Activated naive CD8-positive, alpha-beta T cell treated with anti-CD3 and anti-CD28 coated beads, Interleukin-2, amount 10 ng/mL, durations not matched to agents 7 days and 5 days (primary cell): Measurements from ENCODE around the gene MPND. TPM values are rescaled to one million over a fixed set of nuclear protein-coding genes. Genes with fewer than 3 reads are reported as not detected.

ENCODE experiments used
- ATAC-seq: fragments of 150-1000 bp; cut with Tn5 transposase; one replicate; pipeline ENCODE4 v1.10.0; 2021; ENCODE audit warnings: low read depth, moderate library complexity
- POLR2A ChIA-PET: fragments of 350-600 bp; sonication (Branson Sonifier 250); formaldehyde crosslinking; loops from one replicate; lab custom pipeline; 2021; ENCODE audit warnings: antibody characterized with exemption; lab: Charles Lee
- DNase-seq: peaks from one replicate; pipeline ENCODE4 v3.0.0; 2021
- H3K27ac Mint-ChIP-seq: one replicate; pipeline ENCODE4 v1.8.0; 2022; ENCODE audit warnings: mild to moderate bottlenecking, mixed read lengths
- H3K27me3 Mint-ChIP-seq: one replicate; pipeline ENCODE4 v1.8.0; 2022; ENCODE audit warnings: mild to moderate bottlenecking, moderate library complexity, mixed read lengths
- H3K36me3 Mint-ChIP-seq: one replicate; pipeline ENCODE4 v1.8.0; 2021; ENCODE audit warnings: mild to moderate bottlenecking, mixed read lengths
- H3K4me1 Mint-ChIP-seq: one replicate; pipeline ENCODE4 v1.8.0; 2021; ENCODE audit warnings: mixed read lengths
- H3K4me3 Mint-ChIP-seq: one replicate; pipeline ENCODE4 v1.8.0; 2022; ENCODE audit warnings: mild to moderate bottlenecking, moderate library complexity, mixed read lengths
- H3K9me3 Mint-ChIP-seq: one replicate; pipeline ENCODE4 v1.8.0; 2021; ENCODE audit warnings: mixed read lengths
- total RNA-seq, 2 experiments: library from RNA; stranded (reverse); gene quantifications; one replicate each; pipeline ENCODE4 v1.2.3, GENCODE V29; 2021

MPND gene
- total RNA-seq, 2 experiments from 2014 or later, result 23.7 to 26.2 TPM

DNA sequence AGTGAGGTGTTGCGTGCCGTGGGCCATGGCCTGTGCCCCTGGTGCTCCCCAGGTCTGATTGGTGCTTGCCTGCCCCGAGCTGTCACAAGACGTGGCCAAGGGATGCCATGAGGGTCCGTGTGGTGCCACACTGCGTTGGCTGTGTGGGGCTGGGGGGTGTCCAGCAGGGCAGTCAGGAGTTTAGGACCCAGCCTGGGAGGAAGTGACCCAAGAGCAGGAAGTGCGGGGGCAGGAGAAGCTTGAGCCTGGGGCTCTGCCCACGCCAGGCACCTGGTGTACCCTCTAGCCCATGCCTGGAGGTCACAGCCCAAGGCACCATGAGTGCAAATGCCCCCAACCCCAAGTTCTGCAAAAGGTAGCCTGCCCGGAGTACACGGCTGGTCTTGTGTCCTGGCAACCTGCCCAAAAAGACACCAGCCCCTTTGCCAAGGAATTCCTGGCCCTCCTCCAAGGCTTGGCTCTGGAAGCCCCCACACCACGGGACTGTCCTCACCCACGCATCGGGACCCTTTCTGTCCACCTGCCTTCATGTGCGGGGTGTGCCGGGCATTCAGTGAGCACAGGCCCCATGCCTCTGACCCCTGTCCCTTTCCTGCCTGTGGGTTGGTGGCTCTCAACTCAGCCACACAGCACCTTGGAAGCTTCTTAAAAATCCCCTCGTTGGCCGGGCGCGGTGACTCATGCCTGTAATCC lies 24.9 kb downstream of the MPND start:
- H3K36me3 Mint-ChIP-seq, result peaks cover 10% of the 10 kb centered on the region
- H3K4me1 Mint-ChIP-seq, result peaks cover 29% of the 10 kb centered on the region
- no peaks in the 10 kb centered on the region for H3K9me3 Mint-ChIP-seq
- peak; percentile 41 for DNase-seq
- H3K4me3 Mint-ChIP-seq, result peak overlapping the region; percentile 78
- POLR2A ChIA-PET, result interaction anchor here (0.5 to 2.6 kb wide), 4 partner anchors 14 to 34 kb away, joined by 3 to 19 read pairs (median 6); partner anchors contain the start of gene CHAF1A
- H3K27ac Mint-ChIP-seq, result peak overlapping the region; percentile 98
- H3K27me3 Mint-ChIP-seq, result no peaks in the 10 kb centered on the region
- ATAC-seq, result no peak

- DNase-seq (peak; percentile 84), ATAC-seq (peak; percentile 79)
- H3K27me3 Mint-ChIP-seq, result no peaks in the 10 kb centered on the region
- no peaks in the 10 kb centered on the region for H3K9me3 Mint-ChIP-seq
- H3K4me3 Mint-ChIP-seq, result peak overlapping the region; percentile 78
- peaks cover 34% of the 10 kb centered on the region for H3K4me1 Mint-ChIP-seq
- H3K27ac Mint-ChIP-seq, result peak overlapping the region; percentile 98
- peaks cover 9% of the 10 kb centered on the region for H3K36me3 Mint-ChIP-seq
- POLR2A ChIA-PET, result interaction anchor here (0.8 to 2.6 kb wide), 8 partner anchors 11 to 33 kb away, joined by 3 to 19 read pairs (median 6); partner anchors contain the start of genes CHAF1A, MPND and SH3GL1
These were observed 25.9 kb downstream of the MPND start for GRCh38 chr19:4369109-4369887.

GRCh38 chr19:4369888-4370260 lies 26.5 kb downstream of the MPND start:
- POLR2A ChIA-PET, result interaction anchor here (0.6 to 2.6 kb wide), 10 partner anchors 10 to 38 kb away, joined by 3 to 19 read pairs (median 6); partner anchors contain the start of genes CHAF1A, MPND and SH3GL1
- Mint-ChIP-seq H3K4me1 (peaks cover 34% of the 10 kb centered on the region), H3K27me3 (no peaks in the 10 kb centered on the region), H3K36me3 (peaks cover 8% of the 10 kb centered on the region), H3K9me3 (no peaks in the 10 kb centered on the region), H3K4me3 (peak overlapping the region; percentile 78), H3K27ac (peak overlapping the region; percentile 98)
- ATAC-seq, result peak; percentile 59
- peak; percentile 82 for DNase-seq

DNA sequence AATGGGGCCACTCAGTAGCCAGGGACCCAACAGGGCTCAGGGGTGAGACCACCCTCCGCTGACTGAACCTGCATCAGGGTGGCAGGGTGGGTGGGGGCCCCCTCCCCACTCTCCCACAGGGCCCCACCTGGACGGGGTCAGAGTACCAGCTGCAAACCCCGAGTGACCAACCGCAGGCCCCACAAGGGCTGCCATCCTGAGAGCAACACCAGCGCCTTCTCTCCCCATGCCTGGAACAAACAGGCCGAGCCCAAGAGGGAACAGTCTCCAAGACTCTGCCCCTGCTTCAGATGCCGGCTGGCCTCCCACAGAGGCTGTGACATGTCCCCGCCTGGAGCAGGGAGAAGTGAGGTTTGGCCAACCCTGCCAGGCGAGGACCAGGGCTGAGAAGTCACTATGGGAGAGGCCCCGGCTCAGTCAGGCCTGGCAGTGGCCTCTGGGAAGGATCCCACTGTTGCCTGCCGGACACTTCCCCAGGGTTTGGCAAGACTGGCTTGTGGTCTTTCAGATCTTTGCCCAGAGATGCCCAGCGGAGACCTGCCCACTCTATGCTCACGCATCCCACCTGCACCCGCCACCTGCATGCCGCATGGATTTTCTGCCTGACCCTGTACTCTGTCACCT lies 27.2 kb downstream of the MPND start:
- H3K4me3 Mint-ChIP-seq, result peak overlapping the region; percentile 78
- peak; percentile 39 for DNase-seq
- POLR2A ChIA-PET, result interaction anchor here (0.6 to 2.6 kb wide), 10 partner anchors 9 to 37 kb away, joined by 3 to 19 read pairs (median 6); partner anchors contain the start of genes CHAF1A, MPND and SH3GL1
- H3K4me1 Mint-ChIP-seq, result peaks cover 36% of the 10 kb centered on the region
- peak overlapping the region; percentile 98 for H3K27ac Mint-ChIP-seq
- H3K36me3 Mint-ChIP-seq, result peaks cover 7% of the 10 kb centered on the region
- H3K27me3 Mint-ChIP-seq, result no peaks in the 10 kb centered on the region
- H3K9me3 Mint-ChIP-seq, result no peaks in the 10 kb centered on the region
- ATAC-seq, result no peak

DNA sequence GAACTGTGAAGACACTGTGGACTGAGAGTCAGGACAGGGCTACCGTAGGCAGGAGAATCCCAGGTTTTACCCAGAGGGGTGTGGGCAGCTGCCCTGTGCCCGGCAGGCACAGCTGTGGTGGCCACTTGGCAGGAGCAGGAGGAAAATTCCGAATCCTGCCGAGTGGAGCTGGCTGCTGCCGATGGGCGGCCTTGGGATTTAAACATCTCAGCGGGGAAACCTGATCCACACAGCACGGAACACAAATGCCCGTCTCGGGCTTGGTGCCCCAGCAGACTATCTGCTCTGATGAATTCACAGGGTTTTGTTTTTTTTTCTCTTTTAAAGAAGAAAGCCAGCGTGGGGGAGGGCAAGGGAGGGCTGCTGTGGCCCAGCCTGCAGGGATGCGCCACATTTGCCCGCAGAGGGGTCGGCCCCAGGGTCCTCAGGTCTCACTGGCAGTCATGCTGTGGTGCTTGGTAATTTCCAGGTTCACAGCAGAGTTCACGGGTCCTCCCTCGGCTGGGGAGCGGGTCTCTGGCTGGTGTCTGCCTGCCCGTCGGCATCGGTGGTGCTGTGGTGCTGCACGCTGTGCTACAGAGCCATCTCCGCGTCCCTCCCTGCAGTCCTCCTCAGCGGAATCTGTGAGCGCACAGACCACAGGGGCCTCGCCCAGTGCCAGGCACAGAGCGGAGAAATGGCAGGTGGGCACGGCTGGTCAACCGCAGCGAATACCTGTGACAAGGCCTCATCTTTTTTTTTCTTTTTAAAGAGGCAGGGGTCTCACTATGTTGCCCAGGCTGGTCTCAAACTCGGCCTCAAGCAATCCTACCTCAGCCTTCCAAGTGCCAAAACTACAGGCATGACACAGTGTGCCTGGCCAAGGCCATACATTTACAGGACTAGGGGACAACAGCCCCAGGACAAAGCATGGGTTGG lies 28.1 kb downstream of the MPND start:
- no peak overlapping the region for H3K4me3 Mint-ChIP-seq
- ATAC-seq (no peak), DNase-seq (peak; percentile 33)
- POLR2A ChIA-PET, result interaction anchor here (0.8 to 2.3 kb wide), 2 partner anchors 8 to 10 kb away, joined by 5 to 15 read pairs; no protein-coding TSS in a partner anchor
- H3K4me1 Mint-ChIP-seq, result peaks cover 44% of the 10 kb centered on the region
- H3K36me3 Mint-ChIP-seq, result peaks cover 7% of the 10 kb centered on the region
- peak overlapping the region; percentile 98 for H3K27ac Mint-ChIP-seq
- H3K27me3 Mint-ChIP-seq, result no peaks in the 10 kb centered on the region
- no peaks in the 10 kb centered on the region for H3K9me3 Mint-ChIP-seq

- peak overlapping the region; percentile 16 for H3K27ac Mint-ChIP-seq
- peaks cover 45% of the 10 kb centered on the region for H3K4me1 Mint-ChIP-seq
- DNase-seq, result no peak
- POLR2A ChIA-PET, result interaction anchor here (0.8 kb wide), 1 partner anchor 10 kb away, joined by 5 read pairs; no protein-coding TSS in a partner anchor
- H3K36me3 Mint-ChIP-seq, result peaks cover 5% of the 10 kb centered on the region
- H3K4me3 Mint-ChIP-seq, result no peak overlapping the region
- H3K9me3 Mint-ChIP-seq, result no peaks in the 10 kb centered on the region
- no peaks in the 10 kb centered on the region for H3K27me3 Mint-ChIP-seq
- ATAC-seq, result no peak
These were observed 29.0 kb downstream of the MPND start for GRCh38 chr19:4372165-4373012.

- POLR2A ChIA-PET, result no interaction called here
- Mint-ChIP-seq H3K36me3 (peaks cover 3% of the 10 kb centered on the region), H3K4me1 (peaks cover 43% of the 10 kb centered on the region), H3K9me3 (no peaks in the 10 kb centered on the region), H3K27ac (no peak overlapping the region), H3K27me3 (no peaks in the 10 kb centered on the region), H3K4me3 (no peak overlapping the region)
- DNase-seq (no peak), ATAC-seq (no peak)
These were observed 29.6 kb downstream of the MPND start for GRCh38 chr19:4373013-4373367.

- Mint-ChIP-seq H3K27ac (peak overlapping the region; percentile 32), H3K9me3 (no peaks in the 10 kb centered on the region), H3K4me1 (peaks cover 39% of the 10 kb centered on the region), H3K36me3 (peaks cover 2% of the 10 kb centered on the region), H3K4me3 (no peak overlapping the region), H3K27me3 (no peaks in the 10 kb centered on the region)
- DNase-seq (no peak), ATAC-seq (no peak)
- POLR2A ChIA-PET, result no interaction called here
These were observed 30.5 kb downstream of the MPND start for GRCh38 chr19:4373601-4374497.

DNA sequence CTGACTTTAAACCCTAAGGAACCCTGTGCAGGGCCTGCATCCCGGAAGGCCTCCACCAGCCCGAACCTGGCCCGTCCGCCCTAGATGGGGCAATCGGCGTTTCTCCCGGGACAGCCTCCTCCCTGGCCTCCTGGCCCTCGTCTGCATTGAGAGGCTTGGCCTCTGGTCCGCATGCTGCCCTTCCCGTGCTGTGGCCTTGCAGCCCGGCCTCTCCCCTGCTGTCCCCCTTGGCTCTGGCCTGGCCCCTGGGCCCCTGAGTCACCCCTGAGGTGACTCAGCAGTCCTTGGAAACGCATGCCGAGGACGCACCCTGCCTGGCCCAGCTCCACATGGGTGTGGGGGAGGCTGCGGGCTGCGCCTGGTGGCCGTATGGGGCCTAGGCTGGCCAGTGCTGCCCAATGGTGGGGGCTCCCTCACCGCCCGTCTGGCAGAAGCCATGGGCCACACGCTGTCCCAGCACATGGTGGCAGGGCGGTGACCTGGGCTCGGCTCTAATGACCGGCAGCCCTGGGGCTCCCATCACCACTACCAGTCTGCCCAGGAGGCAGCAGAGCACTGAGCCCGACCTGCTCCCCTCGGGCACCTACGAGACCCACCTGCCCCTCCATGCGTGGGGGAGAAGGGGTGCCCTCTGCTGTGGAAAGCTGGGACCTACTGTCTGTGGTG lies 31.3 kb downstream of the MPND start:
- H3K27ac Mint-ChIP-seq, result no peak overlapping the region
- ATAC-seq (no peak), DNase-seq (no peak)
- H3K4me1 Mint-ChIP-seq, result peaks cover 41% of the 10 kb centered on the region
- peaks cover 5% of the 10 kb centered on the region for H3K36me3 Mint-ChIP-seq
- H3K4me3 Mint-ChIP-seq, result no peak overlapping the region
- no peaks in the 10 kb centered on the region for H3K9me3 Mint-ChIP-seq
- H3K27me3 Mint-ChIP-seq, result no peaks in the 10 kb centered on the region
- POLR2A ChIA-PET, result no interaction called here

DNA sequence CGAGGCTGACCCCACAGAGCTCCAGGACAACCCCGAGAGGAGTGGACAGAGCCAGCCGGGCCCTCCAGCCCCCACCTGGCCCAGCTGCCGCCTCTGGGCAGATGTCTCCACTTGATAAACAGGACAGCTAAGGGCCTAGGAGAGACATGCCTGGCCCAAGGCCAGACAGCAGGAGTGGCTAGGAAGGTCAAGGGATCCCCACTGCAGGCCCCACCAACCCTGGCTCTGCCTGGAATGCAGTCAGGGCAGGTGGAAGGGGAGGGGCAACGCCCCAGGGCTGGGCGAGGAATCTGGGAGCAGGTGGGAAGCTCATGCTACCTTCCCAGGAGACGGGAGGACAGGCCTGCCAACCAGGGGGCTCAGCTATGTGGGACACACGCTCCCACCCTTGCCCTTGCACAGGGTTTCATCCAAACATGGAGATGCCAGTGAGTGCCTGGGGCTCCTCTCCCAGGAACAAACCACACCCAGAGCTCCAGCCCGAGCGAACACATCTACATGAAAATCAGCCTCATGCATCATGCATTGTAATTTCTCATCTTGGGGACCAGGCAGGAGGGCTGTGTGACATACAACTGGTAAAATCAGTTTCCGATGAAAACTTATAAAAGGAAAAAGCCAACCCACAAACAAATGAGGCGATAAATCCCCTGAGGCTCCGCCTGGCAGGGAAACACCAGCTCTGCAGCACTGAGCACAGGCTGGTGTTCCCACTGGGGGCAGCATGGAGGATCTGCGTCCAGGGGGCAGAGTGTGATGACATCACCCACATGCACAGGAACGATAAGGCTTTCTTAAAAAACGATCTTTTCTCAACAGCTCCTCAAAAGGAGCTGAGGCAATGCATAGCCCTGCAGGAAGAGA lies 32.0 kb downstream of the MPND start:
- DNase-seq (no peak), ATAC-seq (no peak)
- H3K4me3 Mint-ChIP-seq, result no peak overlapping the region
- POLR2A ChIA-PET, result interaction anchor here (0.5 to 0.6 kb wide), 2 partner anchors 9 to 286 kb away, joined by 4 read pairs; no protein-coding TSS in a partner anchor
- H3K4me1 Mint-ChIP-seq, result peaks cover 47% of the 10 kb centered on the region
- H3K36me3 Mint-ChIP-seq, result peaks cover 6% of the 10 kb centered on the region
- H3K9me3 Mint-ChIP-seq, result no peaks in the 10 kb centered on the region
- peak overlapping the region; percentile 1 for H3K27ac Mint-ChIP-seq
- no peaks in the 10 kb centered on the region for H3K27me3 Mint-ChIP-seq
